Mesothelial cell of epicardium (in vitro differentiated cells): Measurements from ENCODE around the gene NBR1. TPM values are rescaled to one million over a fixed set of nuclear protein-coding genes. Genes with fewer than 3 reads are reported as not detected.
"Not testable (repeated sequence)": the region's sequence is repeated elsewhere in the genome, so short reads cannot be mapped to it uniquely, and the experiment has no call there.

Experiments
- DNase-seq, 2 experiments: peaks; one replicate each; pipeline ENCODE4 v3.0.0; 2021; ENCODE audit warnings: low spot score in 2 of 2; ENCODE audit not compliant: unreplicated experiment in 2 of 2
- H3K27ac Mint-ChIP-seq: 2 replicates; pipeline ENCODE4 v1.8.0; 2021; ENCODE audit warnings: mixed read lengths
- H3K27me3 Mint-ChIP-seq: 2 replicates; pipeline ENCODE4 v1.8.0; 2021; ENCODE audit warnings: low read depth, mixed read lengths
- H3K36me3 Mint-ChIP-seq: 2 replicates; pipeline ENCODE4 v1.8.0; 2021; ENCODE audit warnings: mixed read lengths
- H3K4me1 Mint-ChIP-seq: 2 replicates; pipeline ENCODE4 v1.8.0; 2021; ENCODE audit warnings: mixed read lengths
- H3K4me3 Mint-ChIP-seq: 2 replicates; pipeline ENCODE4 v1.8.0; 2021; ENCODE audit warnings: mild to moderate bottlenecking, moderate library complexity, mixed read lengths
- H3K9me3 Mint-ChIP-seq: 2 replicates; pipeline ENCODE4 v1.8.0; 2021; ENCODE audit warnings: mixed read lengths
- total RNA-seq: library from RNA; stranded (reverse); gene quantifications from 3 replicates; pipeline ENCODE4 v1.2.1, GENCODE V29; 2021
- TF ChIP-seq, protein P1 (sequence below): fragments of 200-600 bp; sonication (generic); IDR thresholded peaks from one replicate; pipeline ENCODE4 v1.5.0; 2021; ENCODE audit warnings: antibody characterized with exemption; ENCODE audit not compliant: unreplicated experiment

Gene NBR1
- total RNA-seq, 1 donor from 2014 or later = 63.3 TPM

DNA sequence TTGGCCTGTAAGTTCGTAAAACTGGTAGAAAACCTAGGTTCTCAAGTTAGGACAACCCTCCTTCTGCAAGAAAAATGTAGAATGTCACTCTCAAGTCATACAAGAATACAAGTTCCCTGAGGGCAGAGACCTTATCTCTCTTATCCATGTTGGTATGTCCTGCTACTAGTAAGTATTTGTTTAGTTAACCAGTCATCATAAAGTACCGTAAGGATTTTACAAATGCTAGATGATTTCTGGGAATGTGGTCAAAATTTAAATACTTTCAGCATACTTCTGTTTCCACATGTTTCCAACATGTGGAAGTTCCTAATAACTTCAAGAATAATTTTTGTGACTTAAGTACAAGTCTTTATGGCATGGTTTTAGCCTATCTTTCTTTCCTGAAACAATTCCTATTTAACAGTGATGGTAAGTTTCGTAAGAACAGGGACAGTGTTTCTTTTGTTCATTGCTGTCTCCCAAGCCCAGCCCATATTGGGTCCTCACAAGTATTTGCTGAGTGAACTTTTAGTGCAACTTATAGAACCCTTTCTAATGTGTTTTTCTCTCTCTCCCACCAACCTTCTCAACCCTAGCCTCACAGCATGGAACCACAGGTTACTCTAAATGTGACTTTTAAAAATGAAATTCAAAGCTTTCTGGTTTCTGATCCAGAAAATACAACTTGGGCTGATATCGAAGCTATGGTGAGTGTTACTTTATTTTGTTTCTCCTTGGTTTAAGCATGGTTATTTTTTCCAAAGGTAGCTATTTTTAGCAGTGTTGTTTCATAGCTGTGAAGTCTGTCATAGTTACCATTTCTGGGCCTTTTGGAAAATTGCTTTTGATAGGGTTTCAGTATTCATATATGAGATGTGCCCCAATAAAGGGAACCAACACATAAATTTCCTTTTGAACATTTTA, 4.5 kb downstream of the NBR1 start:
- H3K4me1 Mint-ChIP-seq = peaks cover 31% of the 10 kb centered on the region
- peaks cover 22% of the 10 kb centered on the region for H3K36me3 Mint-ChIP-seq
- H3K9me3 Mint-ChIP-seq = no peaks in the 10 kb centered on the region
- DNase-seq = no peak
- H3K27ac Mint-ChIP-seq = peak overlapping the region; percentile 36
- TF ChIP-seq, protein P1, sequence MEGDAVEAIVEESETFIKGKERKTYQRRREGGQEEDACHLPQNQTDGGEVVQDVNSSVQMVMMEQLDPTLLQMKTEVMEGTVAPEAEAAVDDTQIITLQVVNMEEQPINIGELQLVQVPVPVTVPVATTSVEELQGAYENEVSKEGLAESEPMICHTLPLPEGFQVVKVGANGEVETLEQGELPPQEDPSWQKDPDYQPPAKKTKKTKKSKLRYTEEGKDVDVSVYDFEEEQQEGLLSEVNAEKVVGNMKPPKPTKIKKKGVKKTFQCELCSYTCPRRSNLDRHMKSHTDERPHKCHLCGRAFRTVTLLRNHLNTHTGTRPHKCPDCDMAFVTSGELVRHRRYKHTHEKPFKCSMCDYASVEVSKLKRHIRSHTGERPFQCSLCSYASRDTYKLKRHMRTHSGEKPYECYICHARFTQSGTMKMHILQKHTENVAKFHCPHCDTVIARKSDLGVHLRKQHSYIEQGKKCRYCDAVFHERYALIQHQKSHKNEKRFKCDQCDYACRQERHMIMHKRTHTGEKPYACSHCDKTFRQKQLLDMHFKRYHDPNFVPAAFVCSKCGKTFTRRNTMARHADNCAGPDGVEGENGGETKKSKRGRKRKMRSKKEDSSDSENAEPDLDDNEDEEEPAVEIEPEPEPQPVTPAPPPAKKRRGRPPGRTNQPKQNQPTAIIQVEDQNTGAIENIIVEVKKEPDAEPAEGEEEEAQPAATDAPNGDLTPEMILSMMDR = no peak
- no peak overlapping the region for H3K4me3 Mint-ChIP-seq
- no peaks in the 10 kb centered on the region for H3K27me3 Mint-ChIP-seq

GRCh38 chr17:43176119-43176570, 5.1 kb downstream of the NBR1 start:
- Mint-ChIP-seq H3K4me1 (peaks cover 31% of the 10 kb centered on the region), H3K4me3 (no peak overlapping the region), H3K9me3 (no peaks in the 10 kb centered on the region), H3K27me3 (no peaks in the 10 kb centered on the region), H3K27ac (peak overlapping the region; percentile 55), H3K36me3 (peaks cover 25% of the 10 kb centered on the region)
- TF ChIP-seq, protein P1 = no peak
- no peak for DNase-seq

- Mint-ChIP-seq H3K27me3 (no peaks in the 10 kb centered on the region), H3K36me3 (peaks cover 32% of the 10 kb centered on the region), H3K4me3 (no peak overlapping the region), H3K27ac (no peak overlapping the region), H3K4me1 (no peaks in the 10 kb centered on the region), H3K9me3 (no peaks in the 10 kb centered on the region)
- DNase-seq = no peak
- TF ChIP-seq, protein P1 = no peak
These were observed 12.9 kb downstream of the NBR1 start for GRCh38 chr17:43183921-43184320.

- DNase-seq, H3K9me3 Mint-ChIP-seq: not testable (repeated sequence)
- peaks cover 46% of the 10 kb centered on the region for H3K36me3 Mint-ChIP-seq
These were observed 15.6 kb downstream of the NBR1 start for GRCh38 chr17:43186656-43187055.

GRCh38 chr17:43193251-43193650, 22.2 kb downstream of the NBR1 start:
- H3K36me3 Mint-ChIP-seq = peaks cover 59% of the 10 kb centered on the region
- no peaks in the 10 kb centered on the region for H3K4me1 Mint-ChIP-seq
- H3K4me3 Mint-ChIP-seq = no peak overlapping the region
- TF ChIP-seq, protein P1 = no peak
- no peak overlapping the region for H3K27ac Mint-ChIP-seq
- H3K9me3 Mint-ChIP-seq = no peaks in the 10 kb centered on the region
- no peaks in the 10 kb centered on the region for H3K27me3 Mint-ChIP-seq
- DNase-seq = no peak

More at GRCh38 chr17:43186656-43187055, 15.6 kb downstream of the NBR1 start:
- not testable (repeated sequence) for H3K4me3 Mint-ChIP-seq, H3K4me1 Mint-ChIP-seq, H3K27me3 Mint-ChIP-seq, H3K27ac Mint-ChIP-seq

GRCh38 chr17:43199633-43200032, 28.6 kb downstream of the NBR1 start:
- Mint-ChIP-seq H3K27ac (no peak overlapping the region), H3K27me3 (no peaks in the 10 kb centered on the region), H3K4me1 (no peaks in the 10 kb centered on the region), H3K9me3 (no peaks in the 10 kb centered on the region), H3K36me3 (peaks cover 50% of the 10 kb centered on the region), H3K4me3 (no peak overlapping the region)
- TF ChIP-seq, protein P1 = no peak
- DNase-seq = no peak
